Breast epithelium (tissue), 3 donors: Measurements from ENCODE around the gene ARL8A.

Source experiments
- CTCF ChIP-seq, 3 donors: fragments of 450-650 bp; IDR thresholded peaks; one replicate each; pipeline ENCODE4 v1.5.1; 2016 to 2017; ENCODE audit warnings: antibody characterized with exemption in 3 of 3, mild to moderate bottlenecking in 3 of 3, moderate library complexity in 3 of 3
- POLR2A ChIP-seq: fragments of 450-650 bp; IDR thresholded peaks from one replicate; pipeline ENCODE4 v1.6.1; 2016; ENCODE audit warnings: antibody characterized with exemption, mild to moderate bottlenecking, moderate library complexity
- POLR2AphosphoS5 ChIP-seq, 3 donors: sonication (generic); formaldehyde crosslinking; IDR thresholded peaks; one replicate each; pipeline ENCODE4 v1.6.1; 2017; ENCODE audit warnings: antibody characterized with exemption in 3 of 3

GRCh38 chr1:202151045-202151444 lies 6.5 kb upstream of the ARL8A start:
- no peak for TF ChIP-seq CTCF (IDR thresholded peaks at IDR 0.05)
- no peak for TF ChIP-seq POLR2A
- TF ChIP-seq POLR2AphosphoS5 (IDR thresholded peaks at IDR 0.05): no peak
